ENCODE data around the gene C4BPB.
A peak's percentile ranks its signal among the peaks of the same experiment; 100 is the strongest.

The C4BPB gene

DNA sequence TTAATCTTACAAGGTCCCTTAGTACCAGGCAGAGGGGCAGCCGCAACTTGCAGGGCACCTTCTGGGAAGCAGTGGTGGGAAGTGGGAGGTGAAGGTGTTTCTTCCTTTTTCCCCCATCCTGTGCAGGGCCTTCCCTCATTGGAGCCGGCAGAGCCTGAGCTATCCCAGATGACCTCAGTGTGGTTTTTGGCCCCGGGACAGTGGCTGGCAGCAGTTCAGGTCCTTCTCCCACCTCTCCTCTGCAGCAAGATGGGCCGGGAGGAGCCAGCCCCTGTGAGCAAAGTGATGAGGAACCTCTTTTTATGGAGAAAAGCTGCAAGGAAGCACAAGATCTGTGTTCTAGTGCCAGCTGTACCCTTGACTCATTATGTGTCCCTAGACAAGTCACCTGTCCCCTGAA, 28.8 kb upstream of the C4BPB start:
- DNase-seq (ENCODE audit: low read depth, low spot score), result no peak

GRCh38 chr1:207060596-207060995, 28.1 kb upstream of the C4BPB start:
- DNase-seq (ENCODE audit: low read depth, low spot score), result no peak

DNA sequence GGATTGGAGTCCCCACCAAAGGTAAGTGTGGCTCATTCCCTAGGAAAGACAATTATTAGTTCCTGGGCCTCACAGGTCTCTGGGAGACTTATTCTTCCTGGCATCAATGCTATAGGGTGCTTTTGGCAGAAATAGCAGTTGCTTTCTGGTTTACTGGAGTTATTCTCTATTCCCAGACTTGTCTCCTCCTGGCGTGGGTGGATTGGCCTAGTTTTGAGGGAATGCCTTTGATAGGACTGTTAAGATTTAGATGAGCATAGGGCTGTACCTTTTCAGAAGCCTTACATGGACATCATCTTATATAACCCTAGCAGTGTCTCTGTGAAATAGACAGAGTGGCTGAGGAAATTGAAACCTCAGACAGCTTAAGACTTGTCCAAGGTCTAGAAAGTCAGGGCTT, 26.6 kb upstream of the C4BPB start:
- no peak for DNase-seq (ENCODE audit: low read depth, low spot score)

DNA sequence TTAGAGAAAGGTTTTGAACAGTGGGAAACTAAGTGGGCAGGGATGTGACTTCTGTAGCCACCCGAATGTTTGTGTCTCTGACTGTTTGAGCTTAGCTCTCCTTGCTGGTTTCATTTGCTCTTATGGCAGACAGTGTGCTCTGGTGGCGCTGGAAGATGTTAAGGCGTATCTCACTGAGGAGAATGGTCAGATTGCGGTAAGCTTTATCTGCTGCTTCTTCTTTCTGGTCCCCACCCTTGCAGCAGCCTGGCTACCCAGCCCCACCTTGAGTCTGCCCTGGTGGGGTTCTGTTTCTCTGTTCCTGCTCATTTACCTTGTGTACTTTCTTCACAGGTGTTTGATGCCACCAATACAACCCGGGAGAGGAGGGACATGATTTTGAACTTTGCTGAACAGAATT, 25.6 kb upstream of the C4BPB start:
- DNase-seq (ENCODE audit: low read depth, low spot score), result no peak

- no peak for DNase-seq (ENCODE audit: low read depth, low spot score)
Observed at GRCh38 chr1:207064561-207064960, 24.1 kb upstream of the C4BPB start.

DNA sequence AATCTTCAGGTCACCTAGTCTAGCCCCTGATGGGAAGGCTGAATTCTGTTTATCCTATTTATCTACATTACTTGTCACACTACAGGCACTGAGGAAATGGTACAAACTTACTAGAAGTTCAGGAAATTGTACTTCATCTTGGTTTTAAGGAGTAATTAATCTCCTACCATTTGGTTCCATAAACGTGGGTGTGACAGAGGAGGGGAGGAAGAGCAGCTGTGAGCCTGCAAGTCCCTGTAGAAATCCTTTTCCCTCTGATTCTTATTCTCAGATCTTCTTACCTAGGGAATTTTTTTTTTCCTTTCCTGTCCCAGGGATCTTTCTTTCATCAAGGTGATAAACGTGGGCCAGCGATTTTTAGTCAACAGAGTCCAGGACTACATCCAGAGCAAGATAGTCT, 21.5 kb upstream of the C4BPB start:
- DNase-seq (ENCODE audit: low read depth, low spot score), result no peak

DNA sequence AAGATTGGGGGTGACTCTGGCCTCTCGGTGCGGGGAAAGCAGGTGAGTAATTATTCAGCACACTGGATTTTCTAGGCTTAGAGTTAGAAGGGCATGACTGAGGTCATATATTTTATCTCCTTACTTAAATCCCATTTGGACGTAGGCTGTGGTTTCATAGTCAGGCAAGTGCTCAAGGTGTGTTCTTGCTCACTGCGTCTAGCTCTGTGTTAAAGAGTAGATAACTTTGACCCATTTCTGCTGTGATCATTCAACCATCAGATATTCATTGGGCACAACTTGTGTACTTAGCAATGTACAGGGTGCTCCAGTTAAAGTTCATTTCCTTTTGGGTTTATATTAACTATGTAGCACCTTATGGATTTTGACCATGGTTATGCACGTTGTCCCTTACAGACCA, 21.0 kb upstream of the C4BPB start:
- DNase-seq (ENCODE audit: low read depth, low spot score), result no peak

- DNase-seq (ENCODE audit: low read depth, low spot score), result no peak
Observed at GRCh38 chr1:207069061-207069460, 19.6 kb upstream of the C4BPB start.

- DNase-seq (ENCODE audit: low read depth, low spot score), result no peak
Observed at GRCh38 chr1:207069858-207070506, 18.7 kb upstream of the C4BPB start.

DNA sequence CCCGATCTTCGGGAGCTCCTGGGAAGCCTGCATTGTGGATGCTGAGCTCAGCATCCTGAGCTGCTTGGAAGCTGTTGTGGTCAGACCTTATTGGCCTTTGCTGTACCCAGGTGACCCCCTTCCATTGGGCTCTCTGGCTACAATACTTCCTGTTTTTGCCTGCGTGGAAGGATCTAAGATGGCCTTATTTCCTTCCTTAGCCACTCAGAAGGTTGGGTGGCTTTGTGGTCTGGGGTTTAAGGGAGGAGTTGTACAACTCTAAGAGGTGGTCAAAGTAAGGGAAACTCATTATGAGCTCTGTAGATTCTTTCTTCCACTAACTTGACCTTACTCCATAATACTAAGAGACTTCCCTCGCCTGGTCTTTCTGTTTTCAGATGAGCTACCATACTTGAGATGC, 17.8 kb upstream of the C4BPB start:
- DNase-seq (ENCODE audit: low read depth, low spot score), result no peak

GRCh38 chr1:207071426-207071825, 17.2 kb upstream of the C4BPB start:
- no peak for DNase-seq (ENCODE audit: low read depth, low spot score)

GRCh38 chr1:207072233-207072632, 16.4 kb upstream of the C4BPB start:
- DNase-seq (ENCODE audit: low read depth, low spot score), result no peak

DNA sequence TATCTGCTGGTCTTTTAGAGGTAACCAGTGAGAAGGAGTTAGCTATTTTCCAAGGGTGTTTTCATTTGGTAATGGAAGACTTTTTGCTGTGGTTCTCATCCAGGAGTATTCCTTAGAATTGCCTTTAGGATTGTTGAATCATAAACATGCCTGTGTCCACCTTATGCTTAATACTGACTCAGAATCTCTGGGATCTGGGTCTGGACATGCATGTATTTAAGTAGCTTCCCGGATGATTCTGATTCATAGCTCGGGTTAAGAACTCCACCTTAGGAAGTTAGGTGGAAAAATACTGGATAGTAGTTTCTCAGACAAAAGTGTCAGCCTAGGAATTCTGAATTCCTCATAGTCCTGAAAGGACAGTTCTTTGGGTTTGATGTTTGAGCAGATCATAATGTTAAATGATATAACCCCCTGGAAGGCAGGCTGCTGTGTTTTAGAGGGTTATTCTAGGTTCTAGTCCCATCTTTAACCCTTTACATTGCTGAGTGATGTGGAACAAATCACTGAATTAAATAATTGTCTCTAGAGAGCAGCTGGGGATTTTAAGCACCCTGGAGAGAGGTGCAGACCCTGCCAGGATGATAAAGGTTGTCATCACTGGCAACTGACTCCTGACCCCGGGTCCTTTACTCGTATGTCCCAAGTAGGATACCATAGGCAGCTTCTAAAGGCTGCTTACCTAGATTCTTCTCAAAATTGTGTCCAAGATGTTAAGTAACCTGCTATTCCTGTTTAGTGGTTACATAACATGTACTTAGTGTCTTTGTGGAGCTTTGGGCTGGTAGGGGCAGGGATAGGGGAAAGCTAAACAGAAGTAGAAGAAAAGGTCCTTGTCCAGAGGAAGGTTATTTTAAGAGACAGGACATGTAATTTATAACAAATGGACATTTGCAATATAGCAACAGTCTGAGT, 14.5 kb upstream of the C4BPB start:
- no peak for DNase-seq (ENCODE audit: low read depth, low spot score)

GRCh38 chr1:207076181-207076955, 12.3 kb upstream of the C4BPB start:
- DNase-seq (ENCODE audit: low read depth, low spot score), result no peak

DNA sequence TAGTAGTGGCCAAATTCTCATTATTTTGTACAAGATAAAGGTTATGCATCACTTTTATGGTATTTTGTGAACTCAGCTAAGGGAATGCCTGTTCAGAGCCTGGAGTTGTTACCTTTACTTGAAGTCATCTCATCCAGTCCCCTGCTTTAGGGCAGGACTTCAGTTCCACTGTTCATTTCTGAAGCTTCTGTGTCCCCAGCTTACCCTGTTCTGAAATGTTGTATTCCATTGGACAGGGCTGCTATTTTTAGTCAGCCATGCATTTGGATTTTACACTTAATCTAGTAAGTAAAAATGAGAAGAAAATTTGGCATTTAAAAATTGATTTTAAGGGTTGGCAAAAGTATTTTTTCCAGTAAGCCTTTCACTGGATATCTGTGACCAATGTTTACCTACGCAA, 11.6 kb upstream of the C4BPB start:
- DNase-seq (ENCODE audit: low read depth, low spot score), result no peak

DNA sequence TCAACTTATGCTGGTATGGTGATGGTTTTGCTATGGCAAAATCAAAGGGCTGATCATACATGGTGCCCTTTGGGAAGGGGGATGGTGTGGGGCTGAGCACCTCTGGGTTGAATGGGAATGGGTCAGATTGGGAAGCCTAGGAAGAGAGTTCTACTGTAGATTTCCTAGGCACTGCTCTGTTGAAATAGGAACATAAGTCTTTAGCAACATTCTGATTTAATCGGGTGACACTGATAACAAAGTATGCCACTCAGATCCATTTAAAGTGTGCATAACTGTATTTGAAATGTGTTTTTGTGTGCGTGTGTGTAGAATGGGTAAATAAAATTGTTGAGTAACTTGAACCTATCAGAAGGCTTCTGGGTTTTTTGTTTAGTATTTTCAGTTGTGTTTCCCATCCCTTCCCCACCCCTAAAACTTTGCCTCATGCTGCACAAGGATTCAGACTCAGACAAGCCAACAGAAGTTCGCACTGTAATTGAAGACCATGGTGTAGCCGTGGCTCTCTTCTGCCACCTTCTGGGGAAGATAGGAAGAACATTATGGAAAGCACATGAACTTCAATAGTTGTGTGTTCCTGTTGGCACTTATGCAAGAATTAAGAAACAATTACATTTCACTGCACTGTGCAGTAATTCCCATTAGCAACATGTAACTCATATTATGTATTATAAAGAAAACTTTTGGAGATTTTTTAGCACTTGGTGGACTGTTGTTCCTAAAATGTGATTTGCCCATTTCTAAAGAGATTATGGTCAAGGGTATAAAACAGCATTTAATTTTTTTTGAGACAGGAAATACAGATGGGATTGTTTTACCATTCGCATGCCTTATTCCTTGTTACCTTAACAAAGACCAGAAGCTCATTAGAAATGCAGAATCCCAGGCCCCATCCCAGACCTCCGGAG, 10.9 kb upstream of the C4BPB start:
- peak; percentile 36 for DNase-seq (ENCODE audit: low read depth, low spot score)

- no peak for DNase-seq (ENCODE audit: low read depth, low spot score)
Observed at GRCh38 chr1:207078578-207079132, 10.0 kb upstream of the C4BPB start.

- no peak for DNase-seq (ENCODE audit: low read depth, low spot score)
Observed at GRCh38 chr1:207079706-207080241, 8.9 kb upstream of the C4BPB start.

DNA sequence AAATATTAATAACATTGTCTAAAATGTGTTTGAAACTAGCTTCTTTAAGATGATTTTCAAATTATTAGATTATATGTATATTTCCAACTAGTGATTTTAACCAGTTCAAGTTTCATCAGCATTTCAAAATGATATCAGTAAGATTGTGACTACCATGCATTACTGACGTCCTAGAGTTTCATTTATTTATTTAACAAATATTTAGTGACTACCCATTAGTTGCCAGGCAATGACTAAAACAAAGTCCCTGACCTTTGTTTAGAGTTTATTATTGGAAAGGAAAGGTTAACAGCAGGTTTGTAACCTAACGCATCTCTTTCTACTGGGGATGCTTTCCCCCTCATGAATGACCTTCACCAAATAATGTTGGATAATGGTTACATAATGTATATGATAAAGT, 7.6 kb upstream of the C4BPB start:
- no peak for DNase-seq (ENCODE audit: low read depth, low spot score)

- DNase-seq (ENCODE audit: low read depth, low spot score), result no peak
Observed at GRCh38 chr1:207081806-207082205, 6.9 kb upstream of the C4BPB start.

- DNase-seq (ENCODE audit: low read depth, low spot score), result no peak
Observed at GRCh38 chr1:207084232-207084631, 4.4 kb upstream of the C4BPB start.
